ENCODE results near the gene LRBA.

LRBA gene

GRCh38 chr4:150343796-150344195, 671.3 kb downstream of the LRBA start:
- no peak for DNase-seq (ENCODE audit: low spot score)
- TF ChIP-seq CTCF (IDR thresholded peaks at IDR 0.05; ENCODE audit: extremely low read depth, insufficient read depth, missing control alignments): no peak
- in situ Hi-C loops (cut with MboI; ENCODE audit: low pct_unique_long_range_greater_than_20kb, low sequenced_read_pairs, unreplicated experiment): no loop called here

DNA sequence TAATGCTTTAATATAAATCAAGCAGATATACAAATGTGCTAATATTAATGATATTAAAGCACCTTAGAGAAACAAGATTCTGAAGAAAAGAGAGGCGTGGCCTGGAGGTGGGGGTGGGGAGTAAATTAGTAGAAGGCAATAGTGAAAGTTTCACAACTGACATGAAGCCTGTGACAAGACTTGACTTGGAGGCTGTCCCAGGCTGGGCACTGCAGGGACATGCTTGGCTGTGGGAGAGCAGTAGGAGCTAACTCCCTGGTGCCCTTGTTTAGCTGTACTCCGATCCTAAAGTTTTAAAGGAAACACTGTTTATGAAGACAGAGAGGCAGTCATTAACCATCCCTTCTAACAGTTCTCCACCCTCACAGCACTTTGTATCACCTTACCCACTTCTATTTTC, 672.1 kb downstream of the LRBA start:
- TF ChIP-seq CTCF (IDR thresholded peaks at IDR 0.05; ENCODE audit: extremely low read depth, insufficient read depth, missing control alignments): no peak
- in situ Hi-C loops (cut with MboI; ENCODE audit: low pct_unique_long_range_greater_than_20kb, low sequenced_read_pairs, unreplicated experiment): no loop called here
- DNase-seq (ENCODE audit: low spot score): no peak

DNA sequence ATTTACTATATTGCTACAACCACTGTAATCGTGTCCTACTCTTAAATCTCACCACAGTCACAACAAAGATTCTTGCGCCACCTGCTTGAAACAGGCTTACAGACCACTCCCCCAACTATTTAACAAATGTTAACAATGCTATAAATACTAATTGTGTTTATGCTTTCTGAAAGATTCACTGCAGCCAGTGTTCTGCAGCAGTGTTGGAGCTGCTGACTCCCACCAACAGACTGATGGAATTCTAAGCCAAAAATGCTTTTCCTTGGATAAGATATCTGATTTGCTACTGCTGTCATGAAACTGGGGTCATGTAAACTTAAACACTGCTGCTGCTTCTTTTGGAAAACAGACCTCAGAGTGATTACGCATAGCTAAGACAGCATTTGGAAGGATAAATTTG, 677.4 kb downstream of the LRBA start:
- TF ChIP-seq CTCF (IDR thresholded peaks at IDR 0.05; ENCODE audit: extremely low read depth, insufficient read depth, missing control alignments): no peak
- no peak for DNase-seq (ENCODE audit: low spot score)
- in situ Hi-C loops (cut with MboI; ENCODE audit: low pct_unique_long_range_greater_than_20kb, low sequenced_read_pairs, unreplicated experiment): no loop called here

DNA sequence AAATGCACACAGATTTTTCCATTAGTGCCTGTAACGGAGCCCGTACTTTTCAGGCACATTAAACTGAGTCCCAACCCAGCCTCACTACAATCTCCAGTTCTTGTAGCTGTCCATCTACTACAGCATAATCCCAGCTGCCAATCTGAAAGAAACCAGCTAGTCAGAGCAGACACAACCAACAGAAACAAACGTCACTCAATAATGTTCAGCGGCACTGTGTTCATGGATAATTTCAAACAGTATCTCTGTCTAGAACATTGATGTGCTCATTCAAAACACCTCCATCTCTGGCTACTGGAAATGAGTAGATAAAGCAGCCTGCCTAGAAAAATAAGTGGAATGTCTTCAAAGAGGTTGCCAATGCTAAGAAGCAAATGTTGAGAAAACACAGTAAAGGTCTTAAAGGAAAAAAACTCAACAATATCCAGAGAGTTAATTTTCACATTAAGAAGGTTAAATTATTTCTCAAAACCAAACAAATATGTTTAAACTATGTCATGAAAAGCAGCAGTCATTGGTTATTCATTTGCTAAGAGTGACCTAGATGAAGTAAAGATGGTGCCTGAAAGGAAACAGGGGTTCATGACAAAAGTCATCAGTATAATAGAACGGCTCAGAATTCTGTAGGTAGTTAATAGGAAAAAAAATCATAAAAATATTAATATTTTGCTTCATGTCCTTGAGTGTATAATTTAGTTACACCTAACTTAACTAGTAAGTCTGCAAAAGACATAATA, 678.2 kb downstream of the LRBA start:
- no peak for TF ChIP-seq CTCF (IDR thresholded peaks at IDR 0.05; ENCODE audit: extremely low read depth, insufficient read depth, missing control alignments)
- in situ Hi-C loops (cut with MboI; ENCODE audit: low pct_unique_long_range_greater_than_20kb, low sequenced_read_pairs, unreplicated experiment): no loop called here
- no peak for DNase-seq (ENCODE audit: low spot score)

GRCh38 chr4:150332961-150333360, 682.1 kb downstream of the LRBA start:
- TF ChIP-seq CTCF (IDR thresholded peaks at IDR 0.05; ENCODE audit: extremely low read depth, insufficient read depth, missing control alignments): no peak
- no peak for DNase-seq (ENCODE audit: low spot score)
- in situ Hi-C loops (cut with MboI; ENCODE audit: low pct_unique_long_range_greater_than_20kb, low sequenced_read_pairs, unreplicated experiment): no loop called here

GRCh38 chr4:150332086-150332485, 683.0 kb downstream of the LRBA start:
- TF ChIP-seq CTCF (IDR thresholded peaks at IDR 0.05; ENCODE audit: extremely low read depth, insufficient read depth, missing control alignments): no peak
- in situ Hi-C loops (cut with MboI; ENCODE audit: low pct_unique_long_range_greater_than_20kb, low sequenced_read_pairs, unreplicated experiment): no loop called here
- no peak for DNase-seq (ENCODE audit: low spot score)

All from GM13977 (cell line).